PFSK-1 (cell line): ENCODE data around the gene SNX9.

Source experiments
- POLR2AphosphoS5 ChIP-seq: IDR thresholded peaks from 2 replicates; pipeline ENCODE4 v1.6.1; 2012; ENCODE audit warnings: low read depth, mild to moderate bottlenecking, control low read depth, low read length, moderate library complexity
- SIN3A ChIP-seq: IDR thresholded peaks from 2 replicates; pipeline ENCODE4 v1.6.1; 2012; ENCODE audit warnings: mild to moderate bottlenecking, low read length, moderate library complexity, borderline replicate concordance; ENCODE audit not compliant: insufficient read depth
- TAF1 ChIP-seq: IDR thresholded peaks from 2 replicates; pipeline ENCODE4 v1.6.1; 2012; ENCODE audit warnings: low read length, control low read depth, borderline replicate concordance; ENCODE audit not compliant: insufficient read depth

DNA sequence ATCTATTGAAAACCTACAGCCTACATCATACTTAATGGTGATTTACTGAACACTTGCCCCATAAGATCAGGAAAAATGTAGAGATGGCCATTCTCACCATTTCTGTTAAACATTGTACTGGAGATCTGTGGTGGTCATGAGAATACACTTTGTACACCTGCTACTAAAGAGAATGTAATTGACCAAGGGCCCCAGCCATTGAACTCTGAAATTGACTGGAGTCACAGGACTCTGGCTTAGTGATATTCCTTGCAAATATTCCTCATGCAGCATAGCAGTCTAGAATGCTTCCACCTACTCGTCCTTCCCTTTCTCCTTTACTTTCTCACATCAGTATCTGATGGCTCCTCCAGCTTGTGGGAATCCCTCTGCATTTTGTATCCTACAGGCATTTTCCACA is 37.4 kb upstream of the SNX9 start:
- no peak for TF ChIP-seq SIN3A
- TF ChIP-seq TAF1: no peak
- TF ChIP-seq POLR2AphosphoS5: no peak
